ENCODE data around the gene FYB1.
"Not testable (repeated sequence)": the region's sequence is repeated elsewhere in the genome, so short reads cannot be mapped to it uniquely, and the experiment has no call there.

FYB1 gene

GRCh38 chr5:39186289-39186688, 33.1 kb downstream of the FYB1 start:
- DNase-seq = no peak

GRCh38 chr5:39185761-39186160, 33.6 kb downstream of the FYB1 start:
- no peak for DNase-seq

GRCh38 chr5:39179561-39179960, 39.8 kb downstream of the FYB1 start:
- not testable (repeated sequence) for DNase-seq

GRCh38 chr5:39178861-39179260, 40.5 kb downstream of the FYB1 start:
- no peak for DNase-seq

- no peak for DNase-seq
Observed at GRCh38 chr5:39178171-39178570, 41.2 kb downstream of the FYB1 start.

- no peak for DNase-seq
Observed at GRCh38 chr5:39177631-39177964, 41.8 kb downstream of the FYB1 start.

- DNase-seq = no peak
Observed at GRCh38 chr5:39176759-39177630, 42.4 kb downstream of the FYB1 start.

- no peak for DNase-seq
Observed at GRCh38 chr5:39175273-39175955, 43.9 kb downstream of the FYB1 start.

GRCh38 chr5:39173069-39173468, 46.3 kb downstream of the FYB1 start:
- DNase-seq = no peak

GRCh38 chr5:39172593-39172992, 46.8 kb downstream of the FYB1 start:
- no peak for DNase-seq

GRCh38 chr5:39171647-39172046, 47.7 kb downstream of the FYB1 start:
- no peak for DNase-seq

GRCh38 chr5:39169081-39169480, 50.3 kb downstream of the FYB1 start:
- DNase-seq = no peak

GRCh38 chr5:39167972-39168342, 51.4 kb downstream of the FYB1 start:
- no peak for DNase-seq

- no peak for DNase-seq
Observed at GRCh38 chr5:39167141-39167971, 52.0 kb downstream of the FYB1 start.

- DNase-seq = no peak
Observed at GRCh38 chr5:39164529-39165402, 54.6 kb downstream of the FYB1 start.

- DNase-seq = no peak
Observed at GRCh38 chr5:39164016-39164415, 55.3 kb downstream of the FYB1 start.

- no peak for DNase-seq
Observed at GRCh38 chr5:39161578-39161977, 57.8 kb downstream of the FYB1 start.

GRCh38 chr5:39160576-39161213, 58.7 kb downstream of the FYB1 start:
- DNase-seq = no peak

GRCh38 chr5:39159811-39160490, 59.4 kb downstream of the FYB1 start:
- no peak for DNase-seq

GRCh38 chr5:39158786-39159185, 60.6 kb downstream of the FYB1 start:
- no peak for DNase-seq

GRCh38 chr5:39158127-39158593, 61.2 kb downstream of the FYB1 start:
- DNase-seq = no peak

All from GOT3 (cell line).